ENCODE measurements around the gene MAML3. TPM values are rescaled to one million over a fixed set of nuclear protein-coding genes. Genes with fewer than 3 reads are reported as not detected.
A peak's percentile ranks its signal among the peaks of the same experiment; 100 is the strongest.

The MAML3 gene
- total and polyA plus RNA-seq, 2 experiments from 2014 or later: 1.7 to 6.5 TPM

DNA sequence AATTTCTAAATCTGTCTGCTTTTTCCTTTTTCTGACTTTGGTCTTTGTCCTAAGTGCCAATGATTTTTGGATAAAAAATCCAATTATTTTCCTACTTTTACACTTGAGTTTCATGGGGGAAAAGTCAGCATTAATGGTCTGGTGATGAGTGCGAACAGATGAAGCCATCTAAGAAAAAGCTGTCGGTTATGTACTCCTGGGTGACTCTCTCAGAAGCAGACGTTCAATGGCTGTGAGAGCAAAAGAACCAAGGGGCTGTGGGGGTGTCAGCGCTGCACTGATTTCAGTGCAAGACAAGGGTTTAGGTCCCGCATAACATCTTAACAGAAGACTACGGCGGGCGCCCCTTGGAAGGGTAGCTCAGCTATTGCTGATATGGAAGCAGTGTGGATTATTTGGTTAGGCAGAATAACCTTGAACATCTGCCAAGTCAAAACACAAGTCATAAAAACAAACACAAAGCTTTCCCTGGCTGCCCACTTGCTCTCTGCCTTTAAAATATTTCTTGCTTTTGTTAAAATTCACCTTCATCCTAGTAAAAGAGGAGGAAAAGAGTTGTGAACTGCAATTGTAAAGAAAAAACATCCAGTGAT, 240.5 kb downstream of the MAML3 start (continued):
- TF ChIP-seq EZH2 (IDR thresholded peaks at IDR 0.05; ENCODE audit: low read depth, unreplicated experiment): no peak
- no peak for TF ChIP-seq ZNF114 (CRISPR knock-in tag; IDR thresholded peaks at IDR 0.05)
- no peak for TF ChIP-seq STAT1 (IDR thresholded peaks at IDR 0.05; ENCODE audit: unreplicated experiment)
- TF ChIP-seq, protein P1, sequence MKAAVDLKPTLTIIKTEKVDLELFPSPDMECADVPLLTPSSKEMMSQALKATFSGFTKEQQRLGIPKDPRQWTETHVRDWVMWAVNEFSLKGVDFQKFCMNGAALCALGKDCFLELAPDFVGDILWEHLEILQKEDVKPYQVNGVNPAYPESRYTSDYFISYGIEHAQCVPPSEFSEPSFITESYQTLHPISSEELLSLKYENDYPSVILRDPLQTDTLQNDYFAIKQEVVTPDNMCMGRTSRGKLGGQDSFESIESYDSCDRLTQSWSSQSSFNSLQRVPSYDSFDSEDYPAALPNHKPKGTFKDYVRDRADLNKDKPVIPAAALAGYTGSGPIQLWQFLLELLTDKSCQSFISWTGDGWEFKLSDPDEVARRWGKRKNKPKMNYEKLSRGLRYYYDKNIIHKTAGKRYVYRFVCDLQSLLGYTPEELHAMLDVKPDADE (IDR thresholded peaks at IDR 0.05): no peak
- TF ChIP-seq, protein P2, sequence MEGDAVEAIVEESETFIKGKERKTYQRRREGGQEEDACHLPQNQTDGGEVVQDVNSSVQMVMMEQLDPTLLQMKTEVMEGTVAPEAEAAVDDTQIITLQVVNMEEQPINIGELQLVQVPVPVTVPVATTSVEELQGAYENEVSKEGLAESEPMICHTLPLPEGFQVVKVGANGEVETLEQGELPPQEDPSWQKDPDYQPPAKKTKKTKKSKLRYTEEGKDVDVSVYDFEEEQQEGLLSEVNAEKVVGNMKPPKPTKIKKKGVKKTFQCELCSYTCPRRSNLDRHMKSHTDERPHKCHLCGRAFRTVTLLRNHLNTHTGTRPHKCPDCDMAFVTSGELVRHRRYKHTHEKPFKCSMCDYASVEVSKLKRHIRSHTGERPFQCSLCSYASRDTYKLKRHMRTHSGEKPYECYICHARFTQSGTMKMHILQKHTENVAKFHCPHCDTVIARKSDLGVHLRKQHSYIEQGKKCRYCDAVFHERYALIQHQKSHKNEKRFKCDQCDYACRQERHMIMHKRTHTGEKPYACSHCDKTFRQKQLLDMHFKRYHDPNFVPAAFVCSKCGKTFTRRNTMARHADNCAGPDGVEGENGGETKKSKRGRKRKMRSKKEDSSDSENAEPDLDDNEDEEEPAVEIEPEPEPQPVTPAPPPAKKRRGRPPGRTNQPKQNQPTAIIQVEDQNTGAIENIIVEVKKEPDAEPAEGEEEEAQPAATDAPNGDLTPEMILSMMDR (conservative IDR thresholded peaks at IDR 0.05; ENCODE audit: low read depth in 2 of 2): no peak
- TF ChIP-seq CREB1 (CRISPR knock-in tag; IDR thresholded peaks at IDR 0.05; ENCODE audit: low read depth): no peak

DNA sequence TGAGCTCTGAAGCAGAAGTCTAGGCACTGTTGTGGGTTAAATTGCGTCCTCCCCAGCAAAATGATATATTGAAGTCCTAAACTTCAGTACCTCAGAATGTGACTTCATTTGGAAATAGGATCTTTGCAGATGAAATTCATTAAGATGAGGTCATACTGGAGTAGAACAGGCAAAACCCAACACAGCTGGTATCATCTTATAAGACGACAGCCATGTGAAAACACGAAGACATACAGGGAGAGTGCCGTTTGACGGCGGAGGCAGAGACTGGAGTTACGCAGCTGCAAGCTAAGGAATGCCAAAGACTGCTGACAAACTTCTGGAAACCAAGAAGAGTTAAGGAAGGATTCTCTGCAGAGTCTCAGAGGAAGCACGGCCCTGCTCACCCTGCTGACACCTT, 241.5 kb downstream of the MAML3 start:
- Histone ChIP-seq H2AFZ (no peak overlapping the region), H3K4me2 (no peak overlapping the region), H3K4me3 (no peak overlapping the region), H3K27me3 (ENCODE audit: insufficient read depth) (no peaks in the 10 kb centered on the region), H3F3A (replicated peaks; ENCODE audit: low read depth) (no peaks in the 10 kb centered on the region), H3K4me1 (ENCODE audit: insufficient read depth) (peaks cover 11% of the 10 kb centered on the region), H3K9me2 (ENCODE audit: insufficient read depth) (no peaks in the 10 kb centered on the region), H3K79me2 (replicated peaks; ENCODE audit: insufficient read depth) (no peaks in the 10 kb centered on the region), H3K27ac (ENCODE audit: low read depth) (no peak overlapping the region), H3K36me3 (ENCODE audit: insufficient read depth) (no peaks in the 10 kb centered on the region), H4K20me1 (replicated peaks; ENCODE audit: insufficient read depth) (no peaks in the 10 kb centered on the region)
- ATAC-seq (peak; percentile 50), DNase-seq (ENCODE audit: low spot score) (peak; percentile 37)
- Mint-ChIP-seq H3K36me3 (ENCODE audit: low read depth) (no peaks in the 10 kb centered on the region), H3K27ac (no peak overlapping the region), H3K4me3 (no peak overlapping the region), H3K4me1 (peaks cover 19% of the 10 kb centered on the region), H3K27me3 (ENCODE audit: insufficient read depth, low read depth, poor library complexity) (no peaks in the 10 kb centered on the region), H3K9me3 (no peaks in the 10 kb centered on the region)
- TF ChIP-seq, protein P3, sequence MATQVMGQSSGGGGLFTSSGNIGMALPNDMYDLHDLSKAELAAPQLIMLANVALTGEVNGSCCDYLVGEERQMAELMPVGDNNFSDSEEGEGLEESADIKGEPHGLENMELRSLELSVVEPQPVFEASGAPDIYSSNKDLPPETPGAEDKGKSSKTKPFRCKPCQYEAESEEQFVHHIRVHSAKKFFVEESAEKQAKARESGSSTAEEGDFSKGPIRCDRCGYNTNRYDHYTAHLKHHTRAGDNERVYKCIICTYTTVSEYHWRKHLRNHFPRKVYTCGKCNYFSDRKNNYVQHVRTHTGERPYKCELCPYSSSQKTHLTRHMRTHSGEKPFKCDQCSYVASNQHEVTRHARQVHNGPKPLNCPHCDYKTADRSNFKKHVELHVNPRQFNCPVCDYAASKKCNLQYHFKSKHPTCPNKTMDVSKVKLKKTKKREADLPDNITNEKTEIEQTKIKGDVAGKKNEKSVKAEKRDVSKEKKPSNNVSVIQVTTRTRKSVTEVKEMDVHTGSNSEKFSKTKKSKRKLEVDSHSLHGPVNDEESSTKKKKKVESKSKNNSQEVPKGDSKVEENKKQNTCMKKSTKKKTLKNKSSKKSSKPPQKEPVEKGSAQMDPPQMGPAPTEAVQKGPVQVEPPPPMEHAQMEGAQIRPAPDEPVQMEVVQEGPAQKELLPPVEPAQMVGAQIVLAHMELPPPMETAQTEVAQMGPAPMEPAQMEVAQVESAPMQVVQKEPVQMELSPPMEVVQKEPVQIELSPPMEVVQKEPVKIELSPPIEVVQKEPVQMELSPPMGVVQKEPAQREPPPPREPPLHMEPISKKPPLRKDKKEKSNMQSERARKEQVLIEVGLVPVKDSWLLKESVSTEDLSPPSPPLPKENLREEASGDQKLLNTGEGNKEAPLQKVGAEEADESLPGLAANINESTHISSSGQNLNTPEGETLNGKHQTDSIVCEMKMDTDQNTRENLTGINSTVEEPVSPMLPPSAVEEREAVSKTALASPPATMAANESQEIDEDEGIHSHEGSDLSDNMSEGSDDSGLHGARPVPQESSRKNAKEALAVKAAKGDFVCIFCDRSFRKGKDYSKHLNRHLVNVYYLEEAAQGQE (IDR thresholded peaks at IDR 0.05; ENCODE audit: unreplicated experiment): no peak
- TF ChIP-seq POLR2AphosphoS5 (IDR thresholded peaks at IDR 0.05; ENCODE audit: low read depth): no peak
- TF ChIP-seq EZH2phosphoT487 (IDR thresholded peaks at IDR 0.05; ENCODE audit: unreplicated experiment): no peak
- TF ChIP-seq, protein P4, sequence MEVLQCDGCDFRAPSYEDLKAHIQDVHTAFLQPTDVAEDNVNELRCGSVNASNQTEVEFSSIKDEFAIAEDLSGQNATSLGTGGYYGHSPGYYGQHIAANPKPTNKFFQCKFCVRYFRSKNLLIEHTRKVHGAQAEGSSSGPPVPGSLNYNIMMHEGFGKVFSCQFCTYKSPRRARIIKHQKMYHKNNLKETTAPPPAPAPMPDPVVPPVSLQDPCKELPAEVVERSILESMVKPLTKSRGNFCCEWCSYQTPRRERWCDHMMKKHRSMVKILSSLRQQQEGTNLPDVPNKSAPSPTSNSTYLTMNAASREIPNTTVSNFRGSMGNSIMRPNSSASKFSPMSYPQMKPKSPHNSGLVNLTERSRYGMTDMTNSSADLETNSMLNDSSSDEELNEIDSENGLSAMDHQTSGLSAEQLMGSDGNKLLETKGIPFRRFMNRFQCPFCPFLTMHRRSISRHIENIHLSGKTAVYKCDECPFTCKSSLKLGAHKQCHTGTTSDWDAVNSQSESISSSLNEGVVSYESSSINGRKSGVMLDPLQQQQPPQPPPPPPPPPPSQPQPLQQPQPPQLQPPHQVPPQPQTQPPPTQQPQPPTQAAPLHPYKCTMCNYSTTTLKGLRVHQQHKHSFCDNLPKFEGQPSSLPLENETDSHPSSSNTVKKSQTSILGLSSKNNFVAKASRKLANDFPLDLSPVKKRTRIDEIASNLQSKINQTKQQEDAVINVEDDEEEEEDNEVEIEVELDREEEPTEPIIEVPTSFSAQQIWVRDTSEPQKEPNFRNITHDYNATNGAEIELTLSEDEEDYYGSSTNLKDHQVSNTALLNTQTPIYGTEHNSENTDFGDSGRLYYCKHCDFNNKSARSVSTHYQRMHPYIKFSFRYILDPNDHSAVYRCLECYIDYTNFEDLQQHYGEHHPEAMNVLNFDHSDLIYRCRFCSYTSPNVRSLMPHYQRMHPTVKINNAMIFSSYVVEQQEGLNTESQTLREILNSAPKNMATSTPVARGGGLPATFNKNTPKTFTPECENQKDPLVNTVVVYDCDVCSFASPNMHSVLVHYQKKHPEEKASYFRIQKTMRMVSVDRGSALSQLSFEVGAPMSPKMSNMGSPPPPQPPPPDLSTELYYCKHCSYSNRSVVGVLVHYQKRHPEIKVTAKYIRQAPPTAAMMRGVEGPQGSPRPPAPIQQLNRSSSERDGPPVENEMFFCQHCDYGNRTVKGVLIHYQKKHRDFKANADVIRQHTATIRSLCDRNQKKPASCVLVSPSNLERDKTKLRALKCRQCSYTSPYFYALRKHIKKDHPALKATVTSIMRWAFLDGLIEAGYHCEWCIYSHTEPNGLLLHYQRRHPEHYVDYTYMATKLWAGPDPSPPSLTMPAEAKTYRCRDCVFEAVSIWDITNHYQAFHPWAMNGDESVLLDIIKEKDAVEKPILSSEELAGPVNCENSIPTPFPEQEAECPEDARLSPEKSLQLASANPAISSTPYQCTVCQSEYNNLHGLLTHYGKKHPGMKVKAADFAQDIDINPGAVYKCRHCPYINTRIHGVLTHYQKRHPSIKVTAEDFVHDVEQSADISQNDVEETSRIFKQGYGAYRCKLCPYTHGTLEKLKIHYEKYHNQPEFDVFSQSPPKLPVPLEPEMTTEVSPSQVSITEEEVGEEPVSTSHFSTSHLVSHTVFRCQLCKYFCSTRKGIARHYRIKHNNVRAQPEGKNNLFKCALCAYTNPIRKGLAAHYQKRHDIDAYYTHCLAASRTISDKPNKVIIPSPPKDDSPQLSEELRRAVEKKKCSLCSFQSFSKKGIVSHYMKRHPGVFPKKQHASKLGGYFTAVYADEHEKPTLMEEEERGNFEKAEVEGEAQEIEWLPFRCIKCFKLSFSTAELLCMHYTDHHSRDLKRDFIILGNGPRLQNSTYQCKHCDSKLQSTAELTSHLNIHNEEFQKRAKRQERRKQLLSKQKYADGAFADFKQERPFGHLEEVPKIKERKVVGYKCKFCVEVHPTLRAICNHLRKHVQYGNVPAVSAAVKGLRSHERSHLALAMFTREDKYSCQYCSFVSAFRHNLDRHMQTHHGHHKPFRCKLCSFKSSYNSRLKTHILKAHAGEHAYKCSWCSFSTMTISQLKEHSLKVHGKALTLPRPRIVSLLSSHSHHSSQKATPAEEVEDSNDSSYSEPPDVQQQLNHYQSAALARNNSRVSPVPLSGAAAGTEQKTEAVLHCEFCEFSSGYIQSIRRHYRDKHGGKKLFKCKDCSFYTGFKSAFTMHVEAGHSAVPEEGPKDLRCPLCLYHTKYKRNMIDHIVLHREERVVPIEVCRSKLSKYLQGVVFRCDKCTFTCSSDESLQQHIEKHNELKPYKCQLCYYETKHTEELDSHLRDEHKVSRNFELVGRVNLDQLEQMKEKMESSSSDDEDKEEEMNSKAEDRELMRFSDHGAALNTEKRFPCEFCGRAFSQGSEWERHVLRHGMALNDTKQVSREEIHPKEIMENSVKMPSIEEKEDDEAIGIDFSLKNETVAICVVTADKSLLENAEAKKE (CRISPR knock-in tag; IDR thresholded peaks at IDR 0.05): no peak
- TF ChIP-seq, protein P1 (IDR thresholded peaks at IDR 0.05): no peak
- TF ChIP-seq EZH2 (IDR thresholded peaks at IDR 0.05; ENCODE audit: low read depth, unreplicated experiment): no peak
